GM10847 (cell line): Measurements from ENCODE around the gene GLI2.

Experiments used
- POLR2A ChIP-seq: IDR thresholded peaks from 2 replicates; pipeline ENCODE4 v1.6.1; 2011; ENCODE audit not compliant: insufficient read length; ENCODE audit errors: extremely low read depth

Gene GLI2

DNA sequence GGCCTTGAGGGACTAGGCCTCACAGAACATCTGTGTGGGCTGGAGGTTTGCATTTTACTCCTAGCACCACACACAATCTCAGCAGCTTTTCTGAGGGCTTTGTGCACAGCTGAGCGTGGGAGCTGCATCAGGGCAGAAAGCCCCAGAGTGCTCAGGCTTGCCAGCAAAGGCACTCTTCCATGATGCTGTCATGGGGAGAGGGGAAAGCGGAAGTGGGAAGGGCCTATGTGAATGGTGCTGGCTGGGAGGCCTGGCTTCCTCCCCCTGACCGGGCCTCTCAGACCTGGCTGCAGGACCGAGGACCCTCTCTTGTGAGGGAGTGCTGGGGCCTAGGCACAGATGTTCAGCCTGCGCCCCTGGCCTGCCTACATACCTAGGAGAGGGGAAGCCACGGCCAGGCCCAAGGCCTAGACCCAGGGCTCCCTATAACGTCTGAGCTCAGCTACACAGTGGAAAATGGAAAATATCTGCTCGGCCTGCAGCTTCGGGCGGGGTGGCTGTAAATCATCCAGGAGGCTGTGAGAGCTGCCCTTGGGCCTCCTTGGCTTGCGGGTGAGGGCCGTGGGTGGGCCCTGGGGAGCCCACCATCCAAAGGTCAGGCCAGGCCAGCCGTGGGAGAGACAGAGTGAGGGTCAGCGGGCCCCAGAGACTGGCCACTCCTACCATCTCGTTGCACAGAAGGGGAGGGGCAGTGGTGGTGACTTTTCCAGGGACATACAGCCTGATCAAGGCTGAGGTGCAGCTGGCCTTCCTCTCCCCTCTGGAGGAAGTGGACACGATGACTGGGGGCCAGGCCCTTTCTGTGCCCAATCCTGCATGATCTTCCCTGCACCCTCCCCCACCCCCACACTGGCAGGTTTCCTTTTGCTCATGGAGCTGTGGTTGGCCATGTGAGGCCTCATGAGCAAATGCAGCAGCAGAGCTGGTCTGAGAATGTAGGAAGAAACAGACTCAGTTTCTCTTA lies 22.8 kb downstream of the GLI2 start:
- no peak for TF ChIP-seq POLR2A

DNA sequence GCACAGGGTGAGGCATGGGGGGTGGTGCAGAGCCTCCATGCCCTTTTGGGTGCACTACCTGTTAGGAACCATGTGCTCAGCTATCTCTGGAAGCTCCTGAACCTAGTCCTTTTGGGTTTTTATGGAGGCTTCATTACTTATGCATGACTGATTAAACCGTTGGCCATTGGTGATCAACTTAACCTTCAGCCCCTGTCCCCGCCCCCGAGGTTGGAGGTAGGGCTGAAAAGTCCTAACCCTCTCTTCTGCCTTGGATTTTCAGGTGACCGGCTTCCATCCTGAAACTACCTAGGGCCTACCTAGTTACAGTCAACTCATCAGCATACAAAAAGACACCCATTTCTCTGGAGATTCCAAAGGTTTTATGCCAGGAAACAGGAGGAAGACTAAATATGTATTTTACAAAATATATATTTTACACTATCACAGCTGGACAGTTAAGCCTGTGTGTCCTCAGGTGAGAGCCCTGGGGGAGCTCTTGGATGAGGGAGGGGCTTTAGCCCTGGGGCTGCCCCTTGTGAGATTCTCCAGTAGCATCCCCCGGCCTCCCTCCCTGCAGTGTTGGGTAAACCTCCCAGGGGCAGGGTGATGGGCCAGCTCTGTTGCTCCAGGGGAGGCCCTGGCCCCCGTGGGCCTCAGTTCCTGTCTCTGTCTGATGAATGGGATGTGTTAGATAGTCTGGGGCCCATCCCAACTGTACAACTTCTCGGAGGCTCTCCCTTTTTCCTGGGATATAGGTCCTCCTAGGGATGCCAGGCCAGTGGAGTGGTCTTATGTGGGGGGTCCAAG lies 24.1 kb downstream of the GLI2 start:
- TF ChIP-seq POLR2A, result no peak

DNA sequence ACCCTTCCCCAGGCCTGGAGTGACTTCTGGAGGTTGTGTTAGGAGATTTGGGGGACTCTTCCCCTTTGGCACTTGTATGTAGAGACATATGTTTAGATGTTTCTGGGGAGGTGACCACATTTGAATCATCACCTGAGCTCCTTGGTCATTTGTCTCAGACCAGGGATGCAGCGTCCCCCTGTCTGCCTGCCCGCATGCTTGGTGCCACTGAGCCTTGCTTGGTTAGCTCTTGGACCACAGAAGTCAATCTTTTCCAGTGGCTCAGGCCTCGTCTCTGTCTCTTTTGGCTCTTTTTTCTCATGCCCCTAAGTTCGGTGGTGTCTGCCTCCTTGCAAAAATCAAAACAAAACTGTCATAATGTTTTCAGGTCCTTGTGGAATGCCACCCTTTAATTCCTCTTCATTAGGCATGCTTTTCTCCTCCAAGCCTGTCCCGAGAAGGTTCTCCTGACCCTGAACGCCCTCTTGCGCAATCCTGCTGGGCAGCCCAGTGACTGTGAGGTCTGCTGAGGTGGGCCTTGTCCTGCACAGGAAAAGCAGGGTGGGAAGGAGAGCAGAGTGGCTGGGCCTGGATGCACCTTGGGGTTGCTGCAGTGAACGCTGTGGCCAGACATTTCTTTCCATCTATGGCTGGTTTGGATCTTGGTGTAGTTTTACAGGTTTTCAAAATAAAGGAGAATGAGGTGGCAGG lies 24.9 kb downstream of the GLI2 start:
- no peak for TF ChIP-seq POLR2A

DNA sequence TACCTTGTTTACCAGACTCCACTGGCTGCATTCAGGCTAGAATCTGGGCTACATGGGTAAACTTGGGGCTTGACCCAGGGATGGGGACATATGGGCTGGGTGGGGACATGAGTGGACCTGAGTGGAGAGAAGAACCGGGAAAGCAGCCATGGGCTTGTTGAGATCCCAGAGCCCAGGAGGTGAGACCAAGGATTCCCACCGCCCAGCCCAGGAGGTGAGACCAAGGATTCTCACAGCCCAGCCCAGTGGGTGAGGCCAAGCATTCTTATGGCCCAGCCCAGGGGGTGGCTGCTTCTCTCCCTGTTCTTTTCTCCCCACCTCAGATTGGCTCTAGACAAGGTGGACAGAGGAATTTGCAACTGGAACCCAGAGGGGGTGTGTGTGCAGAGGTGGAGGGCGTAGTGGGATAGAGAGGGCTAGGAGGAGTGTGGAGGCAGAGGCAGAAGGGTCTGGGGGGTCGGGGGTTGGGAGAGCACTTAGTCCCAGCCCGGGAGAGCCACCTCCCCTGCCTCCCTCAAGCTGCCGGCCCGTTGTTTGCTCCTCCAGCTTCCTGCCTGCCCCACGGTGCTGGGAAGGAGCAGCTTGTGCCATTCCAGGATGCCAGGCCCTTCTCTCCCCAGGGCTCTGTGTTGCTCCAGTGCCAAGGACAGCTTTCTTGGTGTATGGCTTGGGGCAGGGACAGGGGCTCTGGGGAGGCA lies 25.6 kb downstream of the GLI2 start:
- no peak for TF ChIP-seq POLR2A

DNA sequence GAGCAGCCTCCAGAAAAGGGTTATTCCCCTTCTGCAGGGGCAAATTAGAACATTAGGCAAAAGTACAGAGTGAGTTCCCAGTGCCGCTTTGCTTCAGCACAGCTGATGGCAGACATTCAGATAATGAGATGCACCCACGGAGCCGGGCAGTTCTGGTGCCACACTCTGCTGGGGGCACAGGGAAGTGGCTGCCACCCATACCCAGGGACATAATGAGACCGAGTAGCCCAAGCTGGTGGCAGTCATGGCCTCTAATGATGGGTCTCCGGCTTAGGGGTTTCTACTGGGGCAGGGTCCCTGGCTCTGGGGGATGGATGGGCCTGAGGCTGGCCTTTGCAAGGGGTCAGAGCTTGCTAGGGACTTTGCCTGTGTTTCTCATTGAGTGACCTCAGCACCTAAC lies 26.2 kb downstream of the GLI2 start:
- TF ChIP-seq POLR2A, result no peak

DNA sequence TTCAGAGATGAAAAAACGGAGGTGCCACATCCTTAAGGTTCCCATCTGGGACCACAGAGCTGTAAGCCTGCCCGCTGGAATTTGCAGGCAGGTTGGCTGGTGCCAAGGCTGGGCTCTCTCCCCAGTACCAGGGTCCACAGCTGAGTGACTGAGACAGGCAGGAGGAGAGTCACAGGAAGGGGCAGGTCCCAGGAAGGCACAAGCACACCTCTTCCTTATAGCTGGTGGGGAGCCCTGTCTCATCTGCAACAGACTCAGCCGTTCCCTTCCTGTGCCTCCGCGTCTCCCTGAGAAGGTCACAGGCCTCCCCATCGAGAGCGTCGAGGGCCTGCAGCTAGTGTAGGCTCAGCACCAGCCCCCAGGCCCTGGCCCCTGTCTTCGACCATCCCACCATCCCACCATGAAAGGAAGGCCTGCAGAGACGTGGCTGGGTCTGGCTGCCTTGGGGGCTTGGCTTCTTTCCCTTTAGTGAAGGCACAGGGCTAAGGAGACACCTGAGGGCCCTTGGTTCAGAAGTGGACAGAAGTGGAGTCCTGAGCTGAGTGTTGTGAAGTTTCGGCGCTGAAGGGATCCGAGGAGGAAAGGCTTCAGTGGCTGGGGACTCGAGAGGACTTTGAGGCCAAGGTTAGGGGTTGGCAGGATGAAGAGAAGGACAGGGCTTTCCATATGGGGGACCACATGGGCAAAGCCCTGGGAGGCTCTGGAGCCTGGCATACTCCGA lies 26.8 kb downstream of the GLI2 start:
- TF ChIP-seq POLR2A, result no peak

DNA sequence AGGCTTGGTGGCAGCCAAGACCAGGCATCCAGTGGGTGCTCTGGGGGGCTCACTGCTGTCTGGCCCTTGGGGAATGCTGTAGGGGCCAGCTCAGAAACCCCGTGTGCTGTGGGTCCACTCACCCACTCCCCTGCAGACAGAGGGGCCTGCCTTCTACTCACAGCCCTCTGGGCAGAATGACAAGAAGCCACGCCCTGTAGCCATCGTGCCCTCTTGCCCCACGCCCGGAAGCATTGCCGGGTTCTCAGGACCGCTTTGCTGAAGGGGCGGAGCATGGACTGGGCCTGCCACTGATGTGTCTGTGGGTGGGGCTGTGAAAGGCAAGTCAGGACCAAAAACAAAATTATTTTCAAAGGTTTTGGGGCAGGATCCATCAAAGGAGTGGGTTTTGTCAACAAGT lies 27.8 kb downstream of the GLI2 start:
- no peak for TF ChIP-seq POLR2A

DNA sequence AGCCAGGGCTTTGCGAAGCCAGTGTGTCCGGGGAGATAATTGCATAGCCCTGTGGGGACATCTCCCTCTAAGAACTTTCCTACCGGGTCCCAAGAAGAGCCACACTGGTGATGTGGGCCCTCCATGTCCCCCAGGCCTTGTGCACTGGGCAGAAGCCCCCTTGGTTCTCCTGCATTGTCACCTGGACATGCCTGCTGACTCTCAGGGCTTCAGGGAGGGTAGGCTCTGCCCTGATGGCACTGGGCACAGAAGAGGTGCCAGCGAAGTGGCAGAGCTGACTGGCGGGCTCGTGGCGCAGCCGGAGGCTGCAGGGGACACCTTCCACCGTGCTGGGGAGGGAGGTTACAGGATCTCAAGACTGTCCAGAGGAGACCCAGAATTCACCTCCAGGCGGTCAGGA lies 28.3 kb downstream of the GLI2 start:
- TF ChIP-seq POLR2A, result no peak

DNA sequence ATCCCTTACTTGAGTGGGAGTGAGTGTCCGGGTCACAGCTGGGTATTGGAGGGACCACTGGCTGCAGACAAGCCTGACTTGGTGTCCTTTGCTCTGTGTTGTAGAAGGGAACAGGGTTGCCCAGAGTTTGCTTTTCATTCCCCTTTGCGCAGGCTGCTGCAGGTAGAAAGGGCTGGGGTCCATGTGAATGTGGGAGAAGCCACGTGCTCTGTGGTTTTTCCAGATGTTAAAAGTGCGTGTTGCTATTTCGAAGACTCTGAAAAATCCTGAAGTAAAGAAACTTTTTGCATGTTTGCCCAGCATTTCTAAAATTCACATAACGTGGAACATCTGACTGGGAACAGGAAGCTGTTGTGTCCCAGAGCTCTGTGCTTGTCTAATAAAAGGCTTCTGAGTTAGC lies 28.8 kb downstream of the GLI2 start:
- TF ChIP-seq POLR2A, result no peak

DNA sequence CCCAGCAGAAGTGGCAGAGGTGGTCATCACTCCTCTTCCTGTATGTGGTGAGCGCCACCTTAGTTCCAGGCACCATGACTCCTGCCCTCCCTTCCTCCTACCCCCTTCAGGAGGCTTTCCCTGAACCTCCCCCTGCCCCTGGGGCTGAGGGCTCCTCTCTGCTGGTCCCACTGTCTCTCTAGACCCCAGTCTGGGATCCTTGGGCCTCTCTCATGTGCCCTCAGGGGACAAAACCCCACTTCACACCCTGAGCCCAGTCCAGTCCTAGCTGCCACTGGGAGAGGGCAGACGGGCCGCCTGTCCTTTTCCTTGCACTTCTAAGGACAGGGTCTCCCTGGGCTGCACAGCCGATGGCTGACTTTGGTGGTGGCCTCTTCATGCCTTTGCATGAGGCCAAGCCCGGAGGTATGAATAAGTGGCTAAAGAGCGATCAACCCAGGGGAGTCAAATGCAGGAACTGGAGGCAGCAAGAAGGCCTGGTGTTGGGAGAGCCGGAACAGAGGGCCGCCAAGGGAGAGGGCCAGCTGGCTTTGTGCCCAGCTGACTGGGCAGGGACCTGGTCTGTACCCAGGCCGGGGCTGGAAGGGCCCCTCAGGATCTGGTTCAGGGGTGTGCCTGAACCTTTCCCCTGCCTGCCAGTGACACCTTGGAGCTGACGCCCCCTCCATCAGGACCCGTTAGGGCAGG lies 29.5 kb downstream of the GLI2 start:
- no peak for TF ChIP-seq POLR2A

DNA sequence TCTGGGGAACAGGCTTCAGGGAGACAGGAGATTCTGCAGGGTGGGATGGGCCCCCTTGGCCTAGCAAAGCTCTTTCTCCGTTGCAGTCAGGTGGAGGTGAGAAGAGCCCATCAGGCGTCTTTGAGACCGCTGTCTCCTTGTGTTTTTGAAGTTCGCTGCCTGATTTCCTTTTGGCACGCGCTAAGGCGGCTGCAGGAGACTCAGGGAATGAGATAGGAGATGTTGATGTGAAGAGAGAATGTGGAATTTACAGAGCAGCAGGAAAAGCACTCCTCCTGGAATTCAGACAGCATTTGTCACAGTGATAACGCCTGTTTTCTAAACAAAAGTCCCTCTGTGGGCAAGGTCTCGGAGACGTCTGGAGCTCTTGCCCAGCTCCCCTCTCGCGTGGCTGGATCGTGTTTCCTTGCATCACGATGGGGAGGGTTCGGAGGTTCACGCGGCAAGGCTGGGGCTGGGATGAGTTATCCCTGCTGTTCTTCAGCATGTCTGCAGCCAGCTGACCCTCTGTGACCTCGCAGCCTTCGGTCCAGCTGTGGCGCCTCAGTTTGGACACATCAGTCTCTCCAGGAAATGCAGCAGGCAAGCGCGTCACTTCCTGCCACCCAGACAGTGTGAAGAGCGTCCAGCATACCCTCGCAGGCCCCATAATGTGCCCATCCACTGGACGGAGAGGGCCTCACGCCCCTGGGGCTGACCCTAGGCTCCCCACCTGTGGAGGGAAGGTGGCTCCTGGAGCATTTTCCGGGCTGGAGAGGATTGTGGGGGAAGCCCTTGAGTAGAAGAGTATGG lies 30.2 kb downstream of the GLI2 start:
- TF ChIP-seq POLR2A, result no peak

DNA sequence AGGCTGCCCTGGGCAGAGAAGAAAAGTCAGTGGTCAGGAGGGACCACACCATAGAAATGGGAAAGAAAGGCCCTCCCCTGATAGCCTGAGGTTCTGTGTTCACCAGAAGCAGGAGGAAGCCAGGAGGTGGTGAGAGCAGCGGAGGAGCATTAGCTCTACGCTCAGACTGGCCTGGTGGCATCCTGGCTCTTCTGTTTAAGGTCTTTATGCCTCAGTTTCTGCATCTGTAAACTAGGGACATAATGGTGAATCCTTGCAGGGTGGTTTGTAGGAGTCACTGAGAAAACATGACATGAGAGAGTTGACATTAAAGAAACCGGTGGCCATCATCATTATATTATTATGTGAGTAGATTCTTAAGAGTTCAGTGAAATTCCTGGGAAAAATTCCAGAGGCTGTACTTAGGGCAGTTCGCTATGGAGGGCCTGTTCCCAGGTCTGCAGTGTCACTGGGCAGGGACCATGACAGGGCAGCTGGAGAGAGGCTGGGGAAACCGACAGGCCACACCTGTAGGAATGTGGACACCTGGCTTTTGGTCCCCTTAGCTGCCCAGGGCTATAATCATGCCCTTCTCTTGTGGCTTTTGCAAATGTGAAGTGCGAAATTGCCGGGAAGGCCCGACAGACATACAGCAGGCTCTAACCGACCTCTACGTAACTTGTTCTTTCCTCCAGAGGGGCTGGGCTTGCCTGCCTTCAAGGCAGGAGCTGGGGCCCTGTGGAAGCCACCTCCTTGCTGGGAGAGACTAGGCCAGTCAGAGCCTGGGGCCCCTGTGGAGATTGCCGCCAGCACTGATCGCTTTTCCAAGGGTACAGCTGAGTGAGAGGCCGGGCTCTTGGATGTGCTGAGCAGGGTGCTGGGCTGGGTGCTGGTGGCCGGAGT lies 31.0 kb downstream of the GLI2 start:
- no peak for TF ChIP-seq POLR2A
